Measurements from ENCODE around the gene TADA2A.

TADA2A gene

DNA sequence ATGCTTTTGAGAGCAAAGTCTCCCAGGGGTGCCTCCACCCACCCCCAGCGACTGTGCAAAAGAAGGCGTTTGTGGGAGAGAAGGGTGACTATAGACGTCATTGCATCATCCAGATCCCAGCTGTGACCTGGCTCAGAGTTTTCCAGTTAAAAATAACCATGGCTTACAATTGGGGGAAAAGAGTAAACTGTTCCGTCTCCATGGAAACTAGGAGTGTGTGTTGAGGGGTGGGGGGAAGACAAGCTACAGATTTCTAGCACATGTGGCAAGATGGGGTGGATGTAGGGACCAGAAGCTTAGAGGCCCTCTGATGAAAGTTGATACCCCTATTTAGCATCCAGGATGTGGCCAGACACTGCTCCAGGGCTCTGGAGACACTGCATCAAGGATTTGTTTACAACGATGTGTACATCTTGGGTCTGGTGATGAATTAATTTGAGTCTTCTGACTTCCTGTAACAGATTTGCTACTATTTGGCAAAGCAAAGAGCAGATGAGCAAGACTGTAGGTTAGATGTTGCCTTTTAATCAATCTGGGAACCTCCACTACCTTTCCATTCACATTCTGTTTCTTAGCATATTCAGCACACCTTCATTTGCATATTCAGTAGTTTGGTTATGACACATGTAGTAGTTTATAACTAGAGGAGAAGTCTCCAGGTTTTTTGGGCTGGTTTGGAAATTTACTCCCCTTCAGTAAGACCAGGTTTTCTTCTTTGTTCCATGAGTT is 76.8 kb downstream of the TADA2A start:
- H3K9me3 Mint-ChIP-seq = no peaks in the 10 kb centered on the region
- peak overlapping the region; percentile 57 for H3K27ac Mint-ChIP-seq
- peaks cover 18% of the 10 kb centered on the region for H3K36me3 Mint-ChIP-seq (ENCODE audit: low read depth)
- TF ChIP-seq CTCF (IDR thresholded peaks at IDR 0.05) = no peak
- H3K4me1 Mint-ChIP-seq = peaks cover 27% of the 10 kb centered on the region
- no peak overlapping the region for H3K4me3 Mint-ChIP-seq
- H3K27me3 Mint-ChIP-seq (ENCODE audit: low read depth, poor library complexity) = peaks cover 24% of the 10 kb centered on the region
- DNase-seq = no peak

- TF ChIP-seq CTCF (IDR thresholded peaks at IDR 0.05) = no peak
These were observed 79.4 kb downstream of the TADA2A start for GRCh38 chr17:37485938-37486570.

DNA sequence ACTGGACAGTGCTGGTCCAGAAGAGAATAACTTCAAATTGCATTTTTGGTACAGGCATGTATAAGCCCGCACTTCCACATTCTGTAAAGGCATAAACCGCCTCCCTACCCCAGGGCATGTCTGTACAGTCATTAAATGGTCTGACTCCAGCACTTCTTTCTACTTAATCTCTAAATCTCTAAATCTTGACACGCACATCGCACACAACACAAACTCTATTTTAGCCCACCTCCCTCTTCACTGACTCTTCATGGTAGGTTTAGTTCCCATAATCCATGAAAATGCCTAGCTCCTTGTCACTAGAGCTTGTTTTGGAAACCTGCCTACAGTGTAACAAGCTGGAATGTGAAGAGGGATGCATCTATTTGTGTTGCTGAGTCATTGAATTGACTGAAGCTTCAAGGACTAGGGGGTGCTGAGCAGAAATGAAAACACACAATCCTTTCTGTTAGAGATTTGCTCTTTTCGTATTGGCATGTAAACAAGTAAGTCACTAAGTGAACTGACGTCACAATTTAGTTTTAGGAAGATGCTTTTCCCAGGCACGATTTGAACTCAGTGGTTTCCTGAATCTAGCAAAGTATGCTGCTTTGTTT is 81.4 kb downstream of the TADA2A start:
- Mint-ChIP-seq H3K9me3 (no peaks in the 10 kb centered on the region), H3K4me1 (peaks cover 49% of the 10 kb centered on the region)
- DNase-seq = no peak

More at GRCh38 chr17:37485938-37486570, 79.4 kb downstream of the TADA2A start:
- Mint-ChIP-seq H3K27ac (no peak overlapping the region), H3K36me3 (ENCODE audit: low read depth) (peaks cover 5% of the 10 kb centered on the region), H3K4me3 (no peak overlapping the region), H3K9me3 (no peaks in the 10 kb centered on the region), H3K4me1 (peaks cover 37% of the 10 kb centered on the region), H3K27me3 (ENCODE audit: low read depth, poor library complexity) (peaks cover 39% of the 10 kb centered on the region)
- DNase-seq = no peak

DNA sequence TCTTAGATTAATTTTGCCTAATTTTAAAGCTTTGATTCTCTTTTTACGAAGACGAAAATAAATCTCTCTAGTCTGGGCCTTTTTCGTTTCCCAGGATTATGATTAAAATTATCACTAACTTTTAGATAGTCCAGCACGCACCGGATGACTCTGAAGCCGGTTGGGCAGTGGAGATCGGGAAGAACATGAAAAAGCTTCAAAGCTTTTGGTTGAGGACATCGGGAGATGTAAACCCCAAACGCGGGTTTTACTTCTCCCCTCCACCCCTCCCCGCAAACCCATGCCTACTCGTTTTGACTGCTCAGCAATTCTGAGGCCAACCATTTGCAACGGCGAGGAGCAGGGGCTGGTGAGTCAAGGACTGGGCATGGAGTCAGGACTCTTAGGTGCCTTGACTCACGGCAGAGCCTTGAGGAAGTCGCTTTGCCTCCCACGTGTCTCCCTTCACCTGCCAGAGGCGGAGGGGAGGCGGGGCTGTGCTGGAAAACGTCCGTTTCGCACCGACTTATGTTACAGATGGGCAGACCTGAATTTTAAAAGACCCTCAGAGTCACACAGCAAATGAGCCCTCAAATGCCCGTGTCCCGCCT is 82.0 kb downstream of the TADA2A start:
- H3K27me3 Mint-ChIP-seq (ENCODE audit: low read depth, poor library complexity) = peaks cover 39% of the 10 kb centered on the region
- no peaks in the 10 kb centered on the region for H3K36me3 Mint-ChIP-seq (ENCODE audit: low read depth)
- no peak for TF ChIP-seq CTCF (IDR thresholded peaks at IDR 0.05)
- H3K4me1 Mint-ChIP-seq = peaks cover 44% of the 10 kb centered on the region
- peak; percentile 39 for DNase-seq
- no peaks in the 10 kb centered on the region for H3K9me3 Mint-ChIP-seq
- H3K4me3 Mint-ChIP-seq = peak overlapping the region; percentile 90
- no peak overlapping the region for H3K27ac Mint-ChIP-seq

More for the DNA sequence above, 81.4 kb downstream of the TADA2A start:
- Mint-ChIP-seq H3K27me3 (ENCODE audit: low read depth, poor library complexity) (peaks cover 39% of the 10 kb centered on the region), H3K36me3 (ENCODE audit: low read depth) (no peaks in the 10 kb centered on the region), H3K4me3 (peak overlapping the region; percentile 90), H3K27ac (no peak overlapping the region)
- TF ChIP-seq CTCF (IDR thresholded peaks at IDR 0.05) = no peak

DNA sequence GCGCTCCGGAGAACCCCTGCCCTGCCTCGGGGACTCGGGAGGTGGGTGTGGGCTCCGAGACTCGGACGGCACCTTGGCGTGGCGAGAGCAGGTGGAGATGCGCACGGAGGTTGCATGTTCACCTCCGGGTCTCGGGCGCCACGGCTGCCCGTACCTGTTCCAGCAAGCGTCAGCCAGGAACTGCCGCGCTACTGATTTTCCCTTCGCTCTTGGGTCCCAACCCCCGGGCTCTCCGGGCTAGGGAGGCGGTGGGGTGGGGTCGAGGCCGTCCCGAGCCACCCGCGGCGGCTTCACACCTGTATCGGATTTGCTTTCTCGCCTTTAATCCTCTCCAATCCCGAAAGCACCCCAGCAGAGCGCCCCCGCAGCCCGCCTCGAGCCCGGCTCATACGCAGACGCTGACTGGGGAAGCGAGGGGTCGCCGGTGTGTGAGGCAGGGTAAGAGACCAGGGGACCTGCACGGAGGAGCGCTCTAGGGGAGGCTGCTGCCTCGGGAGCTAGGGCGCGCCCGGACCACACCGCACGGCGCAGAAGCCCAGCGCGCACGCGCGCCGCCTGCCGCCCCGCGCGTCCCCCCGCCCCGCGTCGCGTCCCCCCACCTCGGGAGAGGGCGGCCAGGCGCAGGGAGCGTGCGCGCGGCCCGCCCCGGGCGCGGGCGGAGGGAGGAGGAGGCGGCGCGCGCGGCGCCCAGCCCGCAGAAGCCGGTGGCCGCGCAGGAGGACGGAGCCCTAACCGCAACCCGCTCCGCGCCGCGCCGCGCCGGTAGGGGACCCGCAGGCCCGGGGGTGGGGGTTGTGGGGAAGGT is 82.7 kb downstream of the TADA2A start, which contains the start of gene DUSP14:
TSS of gene DUSP14 (plus strand) at position 695 of the 805 bp plus-strand sequence. CDS start 22,382 bp downstream, outside the sequence.
- peak; percentile 85 for DNase-seq
- peaks cover 44% of the 10 kb centered on the region for H3K4me1 Mint-ChIP-seq
- H3K27me3 Mint-ChIP-seq (ENCODE audit: low read depth, poor library complexity) = peaks cover 39% of the 10 kb centered on the region

More for the DNA sequence above, 82.7 kb downstream of the TADA2A start, which contains the start of gene DUSP14:
- H3K36me3 Mint-ChIP-seq (ENCODE audit: low read depth) = no peaks in the 10 kb centered on the region
- H3K9me3 Mint-ChIP-seq = no peaks in the 10 kb centered on the region
- H3K27ac Mint-ChIP-seq = peak within 1 kb of the TSS; percentile 86
- no peak for TF ChIP-seq CTCF (IDR thresholded peaks at IDR 0.05)
- H3K4me3 Mint-ChIP-seq = peak within 1 kb of the TSS; percentile 95
